ENCODE data around the gene SENP5. TPM values are rescaled to one million over a fixed set of nuclear protein-coding genes. Genes with fewer than 3 reads are reported as not detected.
A peak's percentile ranks its signal among the peaks of the same experiment; 100 is the strongest.
"Not testable (repeated sequence)": the region's sequence is repeated elsewhere in the genome, so short reads cannot be mapped to it uniquely, and the experiment has no call there.

Gene SENP5
- polyA plus RNA-seq, 3 donors, result 20.4 to 32.4 (median 22.5) TPM

DNA sequence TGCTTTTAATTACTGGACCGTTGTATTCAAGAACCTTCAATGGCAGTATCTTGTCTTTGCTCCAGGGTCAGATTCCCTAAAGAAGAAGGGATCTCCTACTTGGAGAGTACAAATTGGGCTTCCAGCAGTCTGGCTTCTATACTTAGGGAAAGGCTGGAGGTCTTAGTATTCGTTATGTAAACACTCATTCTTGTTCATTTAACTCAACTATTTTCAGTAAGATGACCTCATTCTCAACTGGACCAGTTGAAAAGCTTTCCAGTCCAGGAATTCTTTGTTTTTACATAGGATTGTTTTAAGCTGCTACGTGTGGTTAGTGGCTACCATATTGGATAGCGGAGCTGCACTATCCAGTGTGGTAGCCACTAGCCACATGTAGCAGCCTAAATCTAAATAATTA lies 4.6 kb downstream of the SENP5 start:
- no peak for DNase-seq (ENCODE audit: extremely low read depth in 1 of 11, low read depth in 9 of 11, low spot score in 4 of 11)

GRCh38 chr3:196874511-196875094 lies 6.9 kb downstream of the SENP5 start:
- DNase-seq (ENCODE audit: extremely low read depth in 1 of 11, low read depth in 9 of 11, low spot score in 4 of 11), result not testable (repeated sequence)

DNA sequence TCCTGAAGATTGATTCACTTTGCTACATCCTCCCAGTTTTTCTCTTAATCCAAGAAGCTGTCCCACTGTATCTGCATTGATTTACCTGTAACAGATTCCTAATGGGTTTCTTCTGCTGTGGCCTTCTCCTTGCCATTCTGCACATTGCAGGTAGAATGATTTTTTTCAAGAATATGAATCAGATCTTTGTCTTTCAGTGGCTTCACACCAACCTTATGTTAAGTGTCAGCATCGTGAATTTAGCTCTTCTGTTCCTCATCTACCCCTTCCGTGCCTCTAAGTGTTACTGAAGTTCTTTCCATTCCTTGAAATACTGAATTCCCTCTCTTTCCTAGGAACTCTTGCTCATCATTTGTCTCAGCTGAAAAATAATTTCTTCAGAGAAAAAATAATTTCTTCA lies 7.5 kb downstream of the SENP5 start:
- no peak for DNase-seq (ENCODE audit: extremely low read depth in 1 of 11, low read depth in 9 of 11, low spot score in 4 of 11)

DNA sequence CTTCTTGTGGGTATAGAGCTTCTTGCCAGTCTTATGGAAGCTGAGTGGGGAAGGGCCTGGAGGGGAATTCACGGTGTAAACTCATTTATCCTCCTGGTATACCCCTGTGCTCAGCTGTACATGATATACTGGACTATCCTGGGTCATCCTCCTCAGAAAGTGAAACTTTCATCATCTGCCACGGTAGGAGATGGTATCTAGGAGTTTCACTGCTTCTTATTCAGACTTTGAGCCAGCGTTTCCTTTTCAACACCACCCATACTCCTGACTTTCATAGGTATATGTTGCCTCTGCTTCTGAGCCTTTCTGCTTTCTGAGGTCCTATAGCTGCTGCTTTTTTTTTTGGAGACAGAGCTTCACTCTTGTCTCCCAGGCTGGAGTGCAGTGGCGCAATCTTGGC lies 15.6 kb downstream of the SENP5 start:
- DNase-seq (ENCODE audit: extremely low read depth in 1 of 11, low read depth in 9 of 11, low spot score in 4 of 11), result no peak

DNA sequence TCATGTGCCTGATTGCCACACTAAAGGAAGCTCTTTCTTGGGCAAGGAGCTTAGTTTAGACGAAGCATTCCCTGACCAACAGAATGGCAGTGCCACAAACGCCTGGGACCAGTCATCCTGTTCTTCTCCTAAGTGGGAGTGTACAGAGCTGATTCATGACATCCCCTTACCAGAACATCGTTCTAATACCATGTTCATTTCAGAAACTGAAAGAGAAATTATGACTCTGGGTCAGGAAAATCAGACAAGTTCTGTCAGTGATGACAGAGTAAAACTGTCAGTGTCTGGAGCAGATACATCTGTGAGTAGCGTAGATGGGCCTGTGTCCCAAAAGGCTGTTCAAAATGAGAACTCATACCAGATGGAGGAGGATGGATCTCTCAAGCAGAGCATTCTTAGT lies 18.4 kb downstream of the SENP5 start:
- peak in 2 of 11 donors; percentile 2 to 3 for DNase-seq (ENCODE audit: extremely low read depth in 1 of 11, low read depth in 9 of 11, low spot score in 4 of 11)

DNA sequence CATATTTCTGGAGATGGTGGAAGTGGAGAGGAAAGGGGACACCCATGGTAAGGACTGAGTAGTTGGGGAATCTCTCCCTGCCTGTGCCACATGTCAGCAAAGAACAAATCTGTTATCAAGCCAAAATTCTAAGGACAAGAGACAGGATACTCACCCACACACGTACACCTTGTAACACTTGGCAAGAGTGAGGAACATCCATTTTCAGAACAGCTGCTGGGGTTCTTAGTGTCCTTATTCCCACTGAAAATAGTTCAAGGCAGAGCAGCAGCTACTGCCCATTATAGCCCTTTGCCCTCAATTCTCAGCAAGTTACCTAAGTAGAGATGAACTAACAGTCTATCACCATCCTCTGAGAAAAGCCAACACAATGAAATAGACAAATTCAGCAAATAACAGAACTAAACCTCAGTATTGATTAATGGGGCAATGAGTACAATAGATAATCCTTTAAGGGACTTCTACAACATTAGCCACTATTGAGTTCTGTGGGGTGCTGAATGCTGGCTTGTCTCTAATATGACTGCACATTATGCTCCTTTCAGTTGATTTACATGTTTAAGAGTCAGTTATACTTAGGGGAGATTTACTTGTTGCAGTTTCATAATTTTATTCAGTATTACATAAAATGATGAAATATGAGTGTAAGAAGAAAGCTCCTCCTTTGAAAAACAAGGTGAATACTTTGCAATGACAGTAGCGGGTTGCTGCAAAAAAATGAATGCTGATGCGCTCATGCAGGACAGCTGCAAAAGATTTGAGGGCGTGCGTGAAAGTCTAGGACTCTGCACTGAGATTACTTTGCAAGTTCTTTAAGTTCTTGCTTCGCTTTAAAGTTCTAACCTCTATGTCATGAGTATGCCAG lies 22.4 kb downstream of the SENP5 start:
- DNase-seq (ENCODE audit: extremely low read depth in 1 of 11, low read depth in 9 of 11, low spot score in 4 of 11), result no peak

DNA sequence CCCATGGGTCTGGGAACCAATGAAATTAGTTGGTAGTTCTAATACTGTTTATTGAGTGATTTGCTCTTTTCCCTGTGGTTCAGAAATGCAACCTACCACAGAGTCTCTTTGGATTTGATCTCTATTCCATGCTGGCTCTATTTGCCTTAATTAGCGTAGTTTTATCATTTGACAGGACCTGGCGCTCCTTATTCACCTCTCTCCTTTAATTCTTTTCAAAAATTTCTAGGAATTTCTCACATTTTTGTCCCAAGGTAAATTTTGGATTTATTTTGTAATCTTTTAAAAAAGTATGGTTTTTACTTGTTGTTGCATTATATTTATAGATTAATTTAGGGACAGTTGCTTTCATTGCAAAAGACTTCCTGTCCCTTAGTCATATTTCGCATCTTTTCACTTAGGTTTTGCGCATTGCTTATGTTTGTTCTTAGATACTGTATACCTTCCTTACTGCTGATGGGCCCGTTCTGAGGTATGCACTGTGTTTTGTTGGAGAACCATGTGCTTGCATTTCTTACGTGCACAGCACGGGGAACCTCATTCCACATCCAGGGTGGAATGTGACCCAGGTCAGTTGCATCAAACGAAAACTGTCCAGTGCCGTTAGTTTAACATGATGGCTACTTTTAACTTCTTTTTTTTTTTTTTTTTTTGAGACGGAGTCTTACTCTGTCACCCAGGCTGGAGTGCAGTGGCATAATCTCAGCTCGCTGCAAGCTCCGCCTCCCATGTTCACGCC lies 27.0 kb downstream of the SENP5 start:
- no peak for DNase-seq (ENCODE audit: extremely low read depth in 1 of 11, low read depth in 9 of 11, low spot score in 4 of 11)

- DNase-seq (ENCODE audit: extremely low read depth in 1 of 11, low read depth in 9 of 11, low spot score in 4 of 11), result no peak
These were observed 28.5 kb downstream of the SENP5 start for GRCh38 chr3:196896229-196896628.

GRCh38 chr3:196901768-196902167 lies 34.0 kb downstream of the SENP5 start:
- DNase-seq (ENCODE audit: extremely low read depth in 1 of 11, low read depth in 9 of 11, low spot score in 4 of 11), result no peak

DNA sequence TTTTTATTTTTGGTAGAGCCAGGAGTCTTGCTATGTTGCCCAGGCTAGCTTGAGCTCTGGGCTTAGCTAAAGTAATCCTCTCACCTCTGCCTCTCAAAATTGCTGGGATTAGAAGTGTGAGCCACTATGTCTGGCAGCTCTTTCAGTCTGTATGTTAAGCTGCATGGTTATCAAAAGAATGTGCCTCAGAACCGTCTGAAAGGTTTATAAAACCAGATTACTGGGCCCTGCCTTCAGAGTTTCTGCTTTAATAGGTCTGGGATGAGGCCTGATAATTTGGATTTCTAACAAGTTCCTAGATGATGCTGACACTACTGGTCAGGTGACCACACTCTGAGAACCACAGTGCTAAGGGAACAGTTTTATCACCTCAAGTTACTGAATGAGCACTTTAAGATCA lies 34.6 kb downstream of the SENP5 start:
- no peak for DNase-seq (ENCODE audit: extremely low read depth in 1 of 11, low read depth in 9 of 11, low spot score in 4 of 11)

DNA sequence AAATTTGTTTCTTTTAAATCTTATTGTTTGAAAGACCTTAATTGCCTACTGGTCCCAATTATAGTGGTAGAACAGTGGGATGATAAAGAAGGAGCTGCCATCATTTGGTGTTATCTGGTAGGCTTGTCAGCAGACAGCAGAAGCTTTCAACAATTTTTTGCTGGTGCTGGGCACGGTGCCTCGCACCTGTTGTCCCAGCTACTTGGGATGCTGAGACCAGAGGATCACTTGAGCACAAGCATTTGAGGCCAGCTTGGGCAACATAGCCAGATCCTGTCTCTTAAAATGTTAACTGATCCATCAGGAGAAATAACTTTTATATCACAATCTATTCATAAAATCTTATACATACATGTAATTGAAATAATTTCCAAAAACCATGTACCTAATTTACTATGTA lies 36.0 kb downstream of the SENP5 start:
- no peak for DNase-seq (ENCODE audit: extremely low read depth in 1 of 11, low read depth in 9 of 11, low spot score in 4 of 11)

- no peak for DNase-seq (ENCODE audit: extremely low read depth in 1 of 11, low read depth in 9 of 11, low spot score in 4 of 11)
These were observed 47.1 kb downstream of the SENP5 start for GRCh38 chr3:196914866-196915265.

GRCh38 chr3:196915375-196915774 lies 47.7 kb downstream of the SENP5 start:
- no peak for DNase-seq (ENCODE audit: extremely low read depth in 1 of 11, low read depth in 9 of 11, low spot score in 4 of 11)

DNA sequence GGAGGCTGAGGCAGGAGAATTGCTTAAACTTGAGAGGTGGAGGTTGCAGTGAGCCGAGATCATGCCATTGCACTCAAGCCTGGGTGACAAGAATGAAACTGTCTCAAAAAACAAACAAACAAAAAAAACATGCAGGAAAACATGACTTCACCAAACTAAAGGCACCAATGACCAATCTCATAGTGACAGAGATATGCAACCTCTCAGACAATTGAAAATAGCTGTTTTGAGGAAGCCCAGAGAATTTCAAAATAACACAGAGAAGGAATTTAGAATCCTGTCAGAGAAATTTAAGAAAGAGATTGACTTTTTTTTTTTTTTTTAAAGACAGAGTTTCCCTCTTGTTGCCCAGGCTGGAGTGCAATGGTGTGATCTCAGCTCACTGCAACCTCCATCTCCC lies 48.5 kb downstream of the SENP5 start:
- DNase-seq (ENCODE audit: extremely low read depth in 1 of 11, low read depth in 9 of 11, low spot score in 4 of 11), result no peak

- DNase-seq (ENCODE audit: extremely low read depth in 1 of 11, low read depth in 9 of 11, low spot score in 4 of 11), result no peak
These were observed 49.3 kb downstream of the SENP5 start for GRCh38 chr3:196916995-196917394.

- DNase-seq (ENCODE audit: extremely low read depth in 1 of 11, low read depth in 9 of 11, low spot score in 4 of 11), result no peak
These were observed 51.2 kb downstream of the SENP5 start for GRCh38 chr3:196918968-196919367.

DNA sequence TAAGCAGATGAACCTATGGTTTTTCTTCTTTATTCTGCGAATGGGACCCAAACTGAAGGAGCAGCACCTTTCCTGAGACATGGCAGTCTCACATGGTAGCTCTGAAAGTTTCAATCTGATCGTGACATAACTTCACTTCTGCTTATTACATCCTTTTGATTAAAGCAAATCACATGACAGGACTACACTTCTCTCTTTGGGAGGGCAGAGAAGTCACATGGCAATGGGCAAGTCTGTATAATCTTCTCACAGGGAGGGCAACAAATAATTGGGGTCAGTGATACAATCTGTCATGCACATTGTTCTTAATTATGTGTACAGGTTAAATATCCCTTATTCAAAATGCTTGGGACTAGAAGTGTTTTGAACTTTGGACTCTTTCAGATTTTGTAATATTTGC lies 53.0 kb downstream of the SENP5 start:
- DNase-seq (ENCODE audit: extremely low read depth in 1 of 11, low read depth in 9 of 11, low spot score in 4 of 11), result no peak

- no peak for DNase-seq (ENCODE audit: extremely low read depth in 1 of 11, low read depth in 9 of 11, low spot score in 4 of 11)
These were observed 60.1 kb downstream of the SENP5 start for GRCh38 chr3:196927571-196928453.

- no peak for DNase-seq (ENCODE audit: extremely low read depth in 1 of 11, low read depth in 9 of 11, low spot score in 4 of 11)
These were observed 63.4 kb downstream of the SENP5 start for GRCh38 chr3:196931157-196931556.
